ENCODE data around the gene ELP2.
"Not testable (repeated sequence)": the region's sequence is repeated elsewhere in the genome, so short reads cannot be mapped to it uniquely, and the experiment has no call there.

The ELP2 gene

GRCh38 chr18:36160959-36161371 is 31.3 kb downstream of the ELP2 start:
- no peak for DNase-seq

GRCh38 chr18:36162981-36163380 is 33.3 kb downstream of the ELP2 start:
- no peak for DNase-seq

- no peak for DNase-seq
These were observed 38.1 kb downstream of the ELP2 start for GRCh38 chr18:36167692-36168218.

- not testable (repeated sequence) for DNase-seq
These were observed 38.6 kb downstream of the ELP2 start for GRCh38 chr18:36168296-36168695.

- no peak for DNase-seq
These were observed 40.2 kb downstream of the ELP2 start for GRCh38 chr18:36169938-36170337.

GRCh38 chr18:36175481-36175880 is 45.8 kb downstream of the ELP2 start:
- no peak for DNase-seq

- no peak for DNase-seq
These were observed 46.5 kb downstream of the ELP2 start for GRCh38 chr18:36176177-36176584.

GRCh38 chr18:36176711-36177110 is 47.0 kb downstream of the ELP2 start:
- DNase-seq: no peak

GRCh38 chr18:36177913-36178312 is 48.2 kb downstream of the ELP2 start:
- DNase-seq: no peak

- no peak for DNase-seq
These were observed 50.1 kb downstream of the ELP2 start for GRCh38 chr18:36179562-36180355.

- no peak for DNase-seq
These were observed 51.7 kb downstream of the ELP2 start for GRCh38 chr18:36181441-36181840.

- DNase-seq: no peak
These were observed 52.3 kb downstream of the ELP2 start for GRCh38 chr18:36181898-36182506.

- DNase-seq: no peak
These were observed 53.3 kb downstream of the ELP2 start for GRCh38 chr18:36183033-36183432.

- no peak for DNase-seq
These were observed 54.3 kb downstream of the ELP2 start for GRCh38 chr18:36183987-36184386.

GRCh38 chr18:36185157-36185556 is 55.5 kb downstream of the ELP2 start:
- no peak for DNase-seq

GRCh38 chr18:36185901-36186460 is 56.3 kb downstream of the ELP2 start:
- no peak for DNase-seq

GRCh38 chr18:36186461-36187192 is 56.9 kb downstream of the ELP2 start:
- DNase-seq: no peak

GRCh38 chr18:36187193-36187825 is 57.6 kb downstream of the ELP2 start, which contains the start of gene MOCOS:
Gene MOCOS (plus strand): TSS chr18:36187497. CDS start chr18:36187540, 43 bp downstream.
- no peak for DNase-seq

- no peak for DNase-seq
These were observed 58.4 kb downstream of the ELP2 start for GRCh38 chr18:36187826-36188721.

GRCh38 chr18:36188916-36189315 is 59.2 kb downstream of the ELP2 start:
- no peak for DNase-seq

- no peak for DNase-seq
These were observed 59.8 kb downstream of the ELP2 start for GRCh38 chr18:36189486-36189885.

GRCh38 chr18:36191286-36191685 is 61.6 kb downstream of the ELP2 start:
- no peak for DNase-seq

All from NCI-H1694 (cell line).